HEK293 (cell line): ENCODE results near the gene RTP3.
"Not testable (repeated sequence)": the region's sequence is repeated elsewhere in the genome, so short reads cannot be mapped to it uniquely, and the experiment has no call there.

Experiments
- CTCF ChIA-PET: fragments of 350-600 bp; formaldehyde crosslinking; extraction: SDS; loops from one replicate; lab custom pipeline; 2021; ENCODE audit warnings: antibody characterized with exemption; lab: Yijun Ruan, JAX
- POLR2A ChIA-PET: fragments of 300-600 bp; formaldehyde crosslinking; extraction: SDS; loops from one replicate; lab custom pipeline; 2020; ENCODE audit warnings: antibody characterized with exemption, inconsistent platforms; lab: Yijun Ruan, JAX
- H3K27ac ChIP-seq: fragments of 200-500 bp; sonication (Bioruptor generic); 2 replicates; pipeline ENCODE4 v1.5.1; 2014; ENCODE audit warnings: low read depth, low read length, control low read depth, inconsistent platforms; ENCODE audit errors: extremely low read depth
- H3K36me3 ChIP-seq, 2 experiments: fragments of 200-500 bp in 1 of 2; sonication (Bioruptor generic) in 1 of 2; 1 replicate in 1 of 2; 2 replicates in 1 of 2; pipeline ENCODE4 v1.5.1; 2014 to 2017; ENCODE audit warnings: inconsistent platforms in 2 of 2, low read length in 2 of 2; ENCODE audit not compliant: control insufficient read depth in 2 of 2, insufficient read depth in 1 of 2
- H3K4me1 ChIP-seq: fragments of 200-500 bp; sonication (Bioruptor generic); 2 replicates; pipeline ENCODE4 v1.5.1; 2014; ENCODE audit warnings: mild to moderate bottlenecking, low read length, inconsistent platforms; ENCODE audit not compliant: control insufficient read depth, insufficient read depth
- H3K4me3 ChIP-seq: 2 replicates; pipeline ENCODE4 v1.5.1; 2011; ENCODE audit warnings: low read depth, mild to moderate bottlenecking, control low read depth, low read length, moderate library complexity
- H3K9me3 ChIP-seq: fragments of 200-500 bp; sonication (Bioruptor generic); 2 replicates; pipeline ENCODE4 v1.5.1; 2014; ENCODE audit warnings: low read depth, low read length, inconsistent platforms; ENCODE audit not compliant: control insufficient read depth, insufficient read depth
- ZBTB8A ChIP-seq: fragments of 450-650 bp; formaldehyde crosslinking; IDR thresholded peaks from 2 replicates; pipeline ENCODE4 v1.5.1; 2016; ENCODE audit warnings: missing biosample characterization, missing genetic modification characterization
- ZNF140 ChIP-seq: fragments of 450-650 bp; formaldehyde crosslinking; IDR thresholded peaks from 2 replicates; pipeline ENCODE4 v1.5.1; 2016; ENCODE audit warnings: missing biosample characterization, missing genetic modification characterization
- ZNF266 ChIP-seq: fragments of 450-650 bp; formaldehyde crosslinking; IDR thresholded peaks from 2 replicates; pipeline ENCODE4 v1.5.1; 2016; ENCODE audit warnings: missing biosample characterization, missing genetic modification characterization, low read depth
- ZNF394 ChIP-seq: fragments of 450-650 bp; formaldehyde crosslinking; IDR thresholded peaks from 2 replicates; pipeline ENCODE4 v1.5.1; 2016; ENCODE audit warnings: missing biosample characterization, missing genetic modification characterization, mild to moderate bottlenecking, moderate library complexity, borderline replicate concordance
- ZNF426 ChIP-seq: fragments of 450-650 bp; formaldehyde crosslinking; IDR thresholded peaks from 2 replicates; pipeline ENCODE4 v1.5.1; 2017; ENCODE audit warnings: missing biosample characterization, missing genetic modification characterization, mild to moderate bottlenecking, inconsistent platforms, moderate library complexity
- ZNF510 ChIP-seq: fragments of 450-650 bp; formaldehyde crosslinking; IDR thresholded peaks from 2 replicates; pipeline ENCODE4 v1.5.1; 2018; ENCODE audit warnings: mild to moderate bottlenecking, missing genetic modification characterization, missing biosample characterization; ENCODE audit not compliant: insufficient replicate concordance
- ZNF555 ChIP-seq: fragments of 450-650 bp; formaldehyde crosslinking; conservative IDR thresholded peaks from 2 replicates; pipeline ENCODE4 v1.5.1; 2017; ENCODE audit warnings: missing biosample characterization, mild to moderate bottlenecking, missing genetic modification characterization, inconsistent platforms
- ZNF558 ChIP-seq: fragments of 450-650 bp; formaldehyde crosslinking; IDR thresholded peaks from 2 replicates; pipeline ENCODE4 v1.5.1; 2016; ENCODE audit warnings: missing biosample characterization, missing genetic modification characterization
- ZNF560 ChIP-seq: fragments of 450-650 bp; formaldehyde crosslinking; IDR thresholded peaks from 2 replicates; pipeline ENCODE4 v1.5.1; 2017; ENCODE audit warnings: missing biosample characterization, missing genetic modification characterization, borderline replicate concordance
- ZNF623 ChIP-seq: fragments of 450-650 bp; formaldehyde crosslinking; IDR thresholded peaks from 2 replicates; pipeline ENCODE4 v1.5.1; 2016; ENCODE audit warnings: missing biosample characterization, missing genetic modification characterization
- ZNF629 ChIP-seq: fragments of 450-650 bp; formaldehyde crosslinking; IDR thresholded peaks from 2 replicates; pipeline ENCODE4 v1.5.1; 2017; ENCODE audit warnings: missing biosample characterization, missing genetic modification characterization
- ZNF654 ChIP-seq: fragments of 450-650 bp; formaldehyde crosslinking; IDR thresholded peaks from 2 replicates; pipeline ENCODE4 v1.5.1; 2016; ENCODE audit warnings: low read depth, missing biosample characterization, missing genetic modification characterization
- ZNF664 ChIP-seq: fragments of 450-650 bp; formaldehyde crosslinking; IDR thresholded peaks from 2 replicates; pipeline ENCODE4 v1.5.1; 2016; ENCODE audit warnings: missing biosample characterization, missing genetic modification characterization
- ZXDB ChIP-seq: fragments of 450-650 bp; formaldehyde crosslinking; IDR thresholded peaks from 2 replicates; pipeline ENCODE4 v1.5.1; 2016; ENCODE audit warnings: missing biosample characterization, missing genetic modification characterization
- TF ChIP-seq, protein P1 (sequence below): fragments of 450-650 bp; formaldehyde crosslinking; conservative IDR thresholded peaks from 2 replicates; pipeline ENCODE4 v1.5.1; 2016; ENCODE audit warnings: low read depth, missing biosample characterization, missing genetic modification characterization
- TF ChIP-seq, protein P2 (sequence below): fragments of 450-650 bp; formaldehyde crosslinking; IDR thresholded peaks from 2 replicates; pipeline ENCODE4 v1.5.1; 2016; ENCODE audit warnings: missing biosample characterization, missing genetic modification characterization
- TF ChIP-seq, protein P3 (sequence below): fragments of 450-650 bp; formaldehyde crosslinking; conservative IDR thresholded peaks from 2 replicates; pipeline ENCODE4 v1.5.1; 2016; ENCODE audit warnings: low read depth, missing biosample characterization, missing genetic modification characterization

RTP3 gene

DNA sequence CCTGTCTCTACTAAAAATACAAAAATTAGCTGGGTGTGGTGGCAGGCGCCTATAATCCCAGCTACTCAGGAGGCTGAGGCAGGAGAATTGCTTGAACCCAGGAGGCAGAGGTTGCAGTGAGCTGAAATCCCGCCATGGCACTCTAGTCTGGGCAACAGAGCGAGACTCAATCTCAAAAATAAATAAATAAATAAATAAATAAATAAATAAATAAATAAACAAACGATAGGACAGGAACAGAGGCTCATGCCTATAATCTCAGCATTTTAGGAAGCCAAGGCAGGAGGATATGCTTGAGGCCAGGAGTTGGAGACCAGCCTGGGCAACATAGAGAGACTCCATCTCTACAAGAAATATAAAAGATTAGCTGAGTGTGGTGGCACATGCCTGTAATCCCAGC, 24.4 kb downstream of the RTP3 start:
- POLR2A ChIA-PET, H3K4me3 ChIP-seq, H3K36me3 ChIP-seq, H3K9me3 ChIP-seq, H3K4me1 ChIP-seq, H3K27ac ChIP-seq: not testable (repeated sequence)
- CTCF ChIA-PET, result interaction anchor here (0.6 to 0.7 kb wide), 4 partner anchors 33 to 775 kb away, joined by 3 read pairs; no protein-coding TSS in a partner anchor
- TF ChIP-seq ZNF555 (tag by site-specific recombination) (peak; percentile 67), ZNF394 (peak; percentile 82; the same call in 1 of the 2 replicates), ZNF426 (tag by site-specific recombination) (peak; percentile 62), ZNF510 (tag by site-specific recombination) (peak; percentile 54), ZXDB (peak; percentile 37; the same call in 1 of the 2 replicates), ZNF560 (tag by site-specific recombination) (peak; percentile 27; the same call in 1 of the 2 replicates), ZNF623 (tag by site-specific recombination) (peak; percentile 56), ZNF629 (peak; percentile 17; the same call in 1 of the 2 replicates), ZNF664 (tag by site-specific recombination) (0 out of 2 replicates have a peak, but pooled peaks have one; percentile 21), ZNF654 (tag by site-specific recombination) (peak; percentile 17; the same call in 1 of the 2 replicates), ZNF140 (tag by site-specific recombination) (peak; percentile 62; the same call in 1 of the 2 replicates), ZNF558 (tag by site-specific recombination) (0 out of 2 replicates have a peak, but pooled peaks have one; percentile 33), ZBTB8A (peak; percentile 58; the same call in 1 of the 2 replicates), ZNF266 (peak; percentile 55; the same call in 1 of the 2 replicates)
- TF ChIP-seq, protein P1, sequence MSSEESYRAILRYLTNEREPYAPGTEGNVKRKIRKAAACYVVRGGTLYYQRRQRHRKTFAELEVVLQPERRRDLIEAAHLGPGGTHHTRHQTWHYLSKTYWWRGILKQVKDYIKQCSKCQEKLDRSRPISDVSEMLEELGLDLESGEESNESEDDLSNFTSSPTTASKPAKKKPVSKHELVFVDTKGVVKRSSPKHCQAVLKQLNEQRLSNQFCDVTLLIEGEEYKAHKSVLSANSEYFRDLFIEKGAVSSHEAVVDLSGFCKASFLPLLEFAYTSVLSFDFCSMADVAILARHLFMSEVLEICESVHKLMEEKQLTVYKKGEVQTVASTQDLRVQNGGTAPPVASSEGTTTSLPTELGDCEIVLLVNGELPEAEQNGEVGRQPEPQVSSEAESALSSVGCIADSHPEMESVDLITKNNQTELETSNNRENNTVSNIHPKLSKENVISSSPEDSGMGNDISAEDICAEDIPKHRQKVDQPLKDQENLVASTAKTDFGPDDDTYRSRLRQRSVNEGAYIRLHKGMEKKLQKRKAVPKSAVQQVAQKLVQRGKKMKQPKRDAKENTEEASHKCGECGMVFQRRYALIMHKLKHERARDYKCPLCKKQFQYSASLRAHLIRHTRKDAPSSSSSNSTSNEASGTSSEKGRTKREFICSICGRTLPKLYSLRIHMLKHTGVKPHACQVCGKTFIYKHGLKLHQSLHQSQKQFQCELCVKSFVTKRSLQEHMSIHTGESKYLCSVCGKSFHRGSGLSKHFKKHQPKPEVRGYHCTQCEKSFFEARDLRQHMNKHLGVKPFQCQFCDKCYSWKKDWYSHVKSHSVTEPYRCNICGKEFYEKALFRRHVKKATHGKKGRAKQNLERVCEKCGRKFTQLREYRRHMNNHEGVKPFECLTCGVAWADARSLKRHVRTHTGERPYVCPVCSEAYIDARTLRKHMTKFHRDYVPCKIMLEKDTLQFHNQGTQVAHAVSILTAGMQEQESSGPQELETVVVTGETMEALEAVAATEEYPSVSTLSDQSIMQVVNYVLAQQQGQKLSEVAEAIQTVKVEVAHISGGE (tag by site-specific recombination), result peak; percentile 63
- TF ChIP-seq, protein P2, sequence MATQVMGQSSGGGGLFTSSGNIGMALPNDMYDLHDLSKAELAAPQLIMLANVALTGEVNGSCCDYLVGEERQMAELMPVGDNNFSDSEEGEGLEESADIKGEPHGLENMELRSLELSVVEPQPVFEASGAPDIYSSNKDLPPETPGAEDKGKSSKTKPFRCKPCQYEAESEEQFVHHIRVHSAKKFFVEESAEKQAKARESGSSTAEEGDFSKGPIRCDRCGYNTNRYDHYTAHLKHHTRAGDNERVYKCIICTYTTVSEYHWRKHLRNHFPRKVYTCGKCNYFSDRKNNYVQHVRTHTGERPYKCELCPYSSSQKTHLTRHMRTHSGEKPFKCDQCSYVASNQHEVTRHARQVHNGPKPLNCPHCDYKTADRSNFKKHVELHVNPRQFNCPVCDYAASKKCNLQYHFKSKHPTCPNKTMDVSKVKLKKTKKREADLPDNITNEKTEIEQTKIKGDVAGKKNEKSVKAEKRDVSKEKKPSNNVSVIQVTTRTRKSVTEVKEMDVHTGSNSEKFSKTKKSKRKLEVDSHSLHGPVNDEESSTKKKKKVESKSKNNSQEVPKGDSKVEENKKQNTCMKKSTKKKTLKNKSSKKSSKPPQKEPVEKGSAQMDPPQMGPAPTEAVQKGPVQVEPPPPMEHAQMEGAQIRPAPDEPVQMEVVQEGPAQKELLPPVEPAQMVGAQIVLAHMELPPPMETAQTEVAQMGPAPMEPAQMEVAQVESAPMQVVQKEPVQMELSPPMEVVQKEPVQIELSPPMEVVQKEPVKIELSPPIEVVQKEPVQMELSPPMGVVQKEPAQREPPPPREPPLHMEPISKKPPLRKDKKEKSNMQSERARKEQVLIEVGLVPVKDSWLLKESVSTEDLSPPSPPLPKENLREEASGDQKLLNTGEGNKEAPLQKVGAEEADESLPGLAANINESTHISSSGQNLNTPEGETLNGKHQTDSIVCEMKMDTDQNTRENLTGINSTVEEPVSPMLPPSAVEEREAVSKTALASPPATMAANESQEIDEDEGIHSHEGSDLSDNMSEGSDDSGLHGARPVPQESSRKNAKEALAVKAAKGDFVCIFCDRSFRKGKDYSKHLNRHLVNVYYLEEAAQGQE (tag by site-specific recombination), result 0 out of 2 replicates have a peak, but pooled peaks have one; percentile 20
- TF ChIP-seq, protein P3, sequence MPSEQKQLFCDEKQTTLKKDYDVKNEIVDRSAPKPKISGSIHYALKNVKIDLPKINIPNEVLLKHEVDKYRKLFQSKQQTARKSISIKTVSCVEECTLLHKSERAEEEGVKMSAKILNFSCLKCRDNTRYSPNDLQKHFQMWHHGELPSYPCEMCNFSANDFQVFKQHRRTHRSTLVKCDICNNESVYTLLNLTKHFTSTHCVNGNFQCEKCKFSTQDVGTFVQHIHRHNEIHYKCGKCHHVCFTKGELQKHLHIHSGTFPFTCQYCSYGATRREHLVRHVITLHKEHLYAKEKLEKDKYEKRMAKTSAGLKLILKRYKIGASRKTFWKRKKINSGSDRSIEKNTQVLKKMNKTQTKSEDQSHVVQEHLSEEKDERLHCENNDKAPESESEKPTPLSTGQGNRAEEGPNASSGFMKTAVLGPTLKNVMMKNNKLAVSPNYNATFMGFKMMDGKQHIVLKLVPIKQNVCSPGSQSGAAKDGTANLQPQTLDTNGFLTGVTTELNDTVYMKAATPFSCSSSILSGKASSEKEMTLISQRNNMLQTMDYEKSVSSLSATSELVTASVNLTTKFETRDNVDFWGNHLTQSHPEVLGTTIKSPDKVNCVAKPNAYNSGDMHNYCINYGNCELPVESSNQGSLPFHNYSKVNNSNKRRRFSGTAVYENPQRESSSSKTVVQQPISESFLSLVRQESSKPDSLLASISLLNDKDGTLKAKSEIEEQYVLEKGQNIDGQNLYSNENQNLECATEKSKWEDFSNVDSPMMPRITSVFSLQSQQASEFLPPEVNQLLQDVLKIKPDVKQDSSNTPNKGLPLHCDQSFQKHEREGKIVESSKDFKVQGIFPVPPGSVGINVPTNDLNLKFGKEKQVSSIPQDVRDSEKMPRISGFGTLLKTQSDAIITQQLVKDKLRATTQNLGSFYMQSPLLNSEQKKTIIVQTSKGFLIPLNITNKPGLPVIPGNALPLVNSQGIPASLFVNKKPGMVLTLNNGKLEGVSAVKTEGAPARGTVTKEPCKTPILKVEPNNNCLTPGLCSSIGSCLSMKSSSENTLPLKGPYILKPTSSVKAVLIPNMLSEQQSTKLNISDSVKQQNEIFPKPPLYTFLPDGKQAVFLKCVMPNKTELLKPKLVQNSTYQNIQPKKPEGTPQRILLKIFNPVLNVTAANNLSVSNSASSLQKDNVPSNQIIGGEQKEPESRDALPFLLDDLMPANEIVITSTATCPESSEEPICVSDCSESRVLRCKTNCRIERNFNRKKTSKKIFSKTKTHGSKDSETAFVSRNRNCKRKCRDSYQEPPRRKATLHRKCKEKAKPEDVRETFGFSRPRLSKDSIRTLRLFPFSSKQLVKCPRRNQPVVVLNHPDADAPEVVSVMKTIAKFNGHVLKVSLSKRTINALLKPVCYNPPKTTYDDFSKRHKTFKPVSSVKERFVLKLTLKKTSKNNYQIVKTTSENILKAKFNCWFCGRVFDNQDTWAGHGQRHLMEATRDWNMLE (tag by site-specific recombination), result peak; percentile 80
